HG02588 (cell line): ENCODE results near the gene ABCC1.

Source experiments
- ATAC-seq: cut with Tn5 transposase; IDR thresholded peaks from one replicate; pipeline ENCODE4 v1.9.1; 2021; ENCODE audit warnings: mild to moderate bottlenecking, moderate library complexity; ENCODE audit not compliant: unreplicated experiment

The ABCC1 gene

GRCh38 chr16:16038950-16039349, 89.5 kb downstream of the ABCC1 start:
- ATAC-seq = no peak

GRCh38 chr16:16041196-16041892, 91.9 kb downstream of the ABCC1 start:
- no peak for ATAC-seq

GRCh38 chr16:16042076-16042475, 92.7 kb downstream of the ABCC1 start:
- no peak for ATAC-seq

- no peak for ATAC-seq
Measured at GRCh38 chr16:16045296-16045695, 95.9 kb downstream of the ABCC1 start.

GRCh38 chr16:16045879-16046278, 96.5 kb downstream of the ABCC1 start:
- no peak for ATAC-seq

- ATAC-seq = no peak
Measured at GRCh38 chr16:16047761-16048160, 98.3 kb downstream of the ABCC1 start.

- ATAC-seq = no peak
Measured at GRCh38 chr16:16048904-16049582, 99.6 kb downstream of the ABCC1 start.

GRCh38 chr16:16050106-16050505, 100.7 kb downstream of the ABCC1 start:
- ATAC-seq = no peak

GRCh38 chr16:16051132-16051531, 101.7 kb downstream of the ABCC1 start:
- no peak for ATAC-seq

GRCh38 chr16:16052916-16053315, 103.5 kb downstream of the ABCC1 start:
- no peak for ATAC-seq

- no peak for ATAC-seq
Measured at GRCh38 chr16:16057102-16057501, 107.7 kb downstream of the ABCC1 start.

- no peak for ATAC-seq
Measured at GRCh38 chr16:16059160-16059559, 109.7 kb downstream of the ABCC1 start.

- ATAC-seq = no peak
Measured at GRCh38 chr16:16059895-16060590, 110.6 kb downstream of the ABCC1 start.

- ATAC-seq = no peak
Measured at GRCh38 chr16:16062023-16062937, 112.9 kb downstream of the ABCC1 start.

- ATAC-seq = no peak
Measured at GRCh38 chr16:16063683-16064082, 114.3 kb downstream of the ABCC1 start.

- no peak for ATAC-seq
Measured at GRCh38 chr16:16064874-16065384, 115.5 kb downstream of the ABCC1 start.

GRCh38 chr16:16067127-16067526, 117.7 kb downstream of the ABCC1 start:
- ATAC-seq = no peak

- ATAC-seq = no peak
Measured at GRCh38 chr16:16071631-16072244, 122.3 kb downstream of the ABCC1 start.

GRCh38 chr16:16073001-16073545, 123.7 kb downstream of the ABCC1 start:
- ATAC-seq = no peak
